GM21423 (cell line): Measurements from ENCODE around the gene FAM13B.
"Not testable (repeated sequence)": the region's sequence is repeated elsewhere in the genome, so short reads cannot be mapped to it uniquely, and the experiment has no call there.

Experiments
- ATAC-seq: cut with Tn5 transposase; IDR thresholded peaks from one replicate; pipeline ENCODE4 v1.9.1; 2021; ENCODE audit warnings: mild to moderate bottlenecking, moderate library complexity; ENCODE audit not compliant: unreplicated experiment

Gene FAM13B

GRCh38 chr5:138032572-138033385 lies at the start of gene FAM13B:
Gene FAM13B, minus strand, starts transcription at chr5:138033079. Its CDS starts 13,968 bp downstream, at chr5:138019111.
- ATAC-seq = peak; percentile 53

- ATAC-seq = no peak
Measured at GRCh38 chr5:138082033-138082432, 49.2 kb upstream of the FAM13B start.

- ATAC-seq = no peak
Measured at GRCh38 chr5:138078006-138078643, 45.2 kb upstream of the FAM13B start.

- no peak for ATAC-seq
Measured at GRCh38 chr5:138077064-138077696, 44.3 kb upstream of the FAM13B start.

GRCh38 chr5:138070026-138070425 lies 37.1 kb upstream of the FAM13B start:
- not testable (repeated sequence) for ATAC-seq

GRCh38 chr5:138068742-138069600 lies 36.1 kb upstream of the FAM13B start:
- peak; percentile 56 for ATAC-seq

GRCh38 chr5:138067945-138068344 lies 35.1 kb upstream of the FAM13B start:
- no peak for ATAC-seq

- no peak for ATAC-seq
Measured at GRCh38 chr5:138065102-138065501, 32.2 kb upstream of the FAM13B start.

- ATAC-seq = no peak
Measured at GRCh38 chr5:138064526-138064925, 31.6 kb upstream of the FAM13B start.

GRCh38 chr5:138054847-138055558 lies 22.1 kb upstream of the FAM13B start:
- ATAC-seq = no peak

- ATAC-seq = no peak
Measured at GRCh38 chr5:138054206-138054605, 21.3 kb upstream of the FAM13B start.

- ATAC-seq = no peak
Measured at GRCh38 chr5:138053554-138053953, 20.7 kb upstream of the FAM13B start.

GRCh38 chr5:138052718-138053117 lies 19.8 kb upstream of the FAM13B start:
- not testable (repeated sequence) for ATAC-seq

GRCh38 chr5:138051441-138052296 lies 18.8 kb upstream of the FAM13B start:
- no peak for ATAC-seq

- ATAC-seq = not testable (repeated sequence)
Measured at GRCh38 chr5:138045283-138045682, 12.4 kb upstream of the FAM13B start.

- no peak for ATAC-seq
Measured at GRCh38 chr5:138038826-138039225, 5.9 kb upstream of the FAM13B start.

- ATAC-seq = no peak
Measured at GRCh38 chr5:138037907-138038633, 5.2 kb upstream of the FAM13B start.

GRCh38 chr5:138037271-138037670 lies 4.4 kb upstream of the FAM13B start:
- no peak for ATAC-seq
